BLaER1 treated with 17β-estradiol and CSF1 and Interleukin-3, amounts not matched to agents 10 nM and 100 nM (cell line): ENCODE results near the gene SYNJ2BP.

Experiments used
- H3K27ac ChIP-seq, 11 experiments: shearing (Covaris generic); formaldehyde crosslinking; 2 replicates each; pipeline ENCODE4 v1.8.1; 2022
- H3K27me3 ChIP-seq, 11 experiments: shearing (Covaris generic); formaldehyde crosslinking; 2 replicates each; pipeline ENCODE4 v1.8.1; 2022
- H3K36me3 ChIP-seq, 11 experiments: shearing (Covaris generic); formaldehyde crosslinking; 2 replicates each; pipeline ENCODE4 v1.8.1; 2022
- H3K4me1 ChIP-seq, 10 experiments: shearing (Covaris generic); formaldehyde crosslinking; 2 replicates each; pipeline ENCODE4 v1.8.1; 2022
- H3K4me2 ChIP-seq, 11 experiments: shearing (Covaris generic); formaldehyde crosslinking; 2 replicates each; pipeline ENCODE4 v1.8.1; 2022
- H3K4me3 ChIP-seq, 10 experiments: shearing (Covaris generic); formaldehyde crosslinking; 2 replicates each; pipeline ENCODE4 v1.8.1; 2022
- H3K9ac ChIP-seq, 11 experiments: shearing (Covaris generic); formaldehyde crosslinking; 2 replicates each; pipeline ENCODE4 v1.8.1; 2022
- H3K9me3 ChIP-seq, 11 experiments: shearing (Covaris generic); formaldehyde crosslinking; replicated peaks in 1 of 11; 2 replicates each; pipeline ENCODE4 v1.8.1; 2022
- H4K20me1 ChIP-seq, 11 experiments: shearing (Covaris generic); formaldehyde crosslinking; 2 replicates each; pipeline ENCODE4 v1.8.1; 2022
- Cebpa-rat ChIP-seq, 11 experiments: shearing (Covaris generic); IDR thresholded peaks; 2 replicates each; pipeline ENCODE4 v1.8.1; 2022

Gene SYNJ2BP

DNA sequence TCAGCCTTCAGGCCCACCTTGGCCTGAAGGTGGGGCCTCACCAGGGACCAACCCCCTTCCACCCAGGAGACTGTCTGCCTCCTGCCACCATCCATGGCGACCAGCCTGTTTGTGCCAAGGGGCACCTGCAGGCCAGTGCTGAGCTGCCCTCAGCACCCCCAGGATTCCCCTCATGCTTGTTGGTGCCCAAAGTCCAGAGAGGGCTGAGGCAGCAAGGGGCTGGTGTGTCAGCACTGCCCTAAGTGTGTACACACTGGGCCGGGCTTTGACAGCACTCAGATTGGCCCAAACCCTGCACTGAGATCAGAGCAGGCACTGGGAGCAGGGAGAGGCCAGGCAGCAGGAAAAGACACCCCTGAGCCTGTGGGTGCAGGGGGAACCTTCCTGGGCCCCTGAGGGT, 18.6 kb downstream of the SYNJ2BP start:
- no peak overlapping the region for H3K9ac ChIP-seq
- no peak for TF ChIP-seq Cebpa-rat (IDR thresholded peaks at IDR 0.05)
- peaks cover 30 to 42% (median 33%) of the 10 kb centered on the region in 11 experiments for H3K36me3 ChIP-seq

GRCh38 chr14:70397746-70398145, 19.1 kb downstream of the SYNJ2BP start:
- Histone ChIP-seq H3K4me1 (peaks cover 0 to 10% (median 7%) of the 10 kb centered on the region in 10 experiments; a peak in 6 of 20 replicates), H3K4me2 (no peak overlapping the region), H3K9me3 (peaks cover 27 to 38% (median 34%) of the 10 kb centered on the region in 11 experiments), H3K9ac (no peak overlapping the region), H3K36me3 (peaks cover 30 to 42% (median 33%) of the 10 kb centered on the region in 11 experiments), H3K27me3 (no peaks in the 10 kb centered on the region), H4K20me1 (peaks cover 0 to 3% (median 0%) of the 10 kb centered on the region in 11 experiments; a peak in 1 of 22 replicates), H3K4me3 (peak overlapping the region in 1 of 10 experiments; percentile 35; a peak in 1 of 20 replicates), H3K27ac (no peak overlapping the region)
- TF ChIP-seq Cebpa-rat (IDR thresholded peaks at IDR 0.05), result no peak

More for the DNA sequence above, 18.6 kb downstream of the SYNJ2BP start:
- Histone ChIP-seq H3K4me2 (no peak overlapping the region), H3K4me3 (peak overlapping the region in 1 of 10 experiments; percentile 35; a peak in 2 of 20 replicates), H3K9me3 (peaks cover 27 to 36% (median 33%) of the 10 kb centered on the region in 11 experiments), H3K27me3 (no peaks in the 10 kb centered on the region), H4K20me1 (peaks cover 0 to 3% (median 0%) of the 10 kb centered on the region in 11 experiments; a peak in 1 of 22 replicates), H3K27ac (no peak overlapping the region), H3K4me1 (peaks cover 0 to 10% (median 7%) of the 10 kb centered on the region in 10 experiments; a peak in 6 of 20 replicates)

DNA sequence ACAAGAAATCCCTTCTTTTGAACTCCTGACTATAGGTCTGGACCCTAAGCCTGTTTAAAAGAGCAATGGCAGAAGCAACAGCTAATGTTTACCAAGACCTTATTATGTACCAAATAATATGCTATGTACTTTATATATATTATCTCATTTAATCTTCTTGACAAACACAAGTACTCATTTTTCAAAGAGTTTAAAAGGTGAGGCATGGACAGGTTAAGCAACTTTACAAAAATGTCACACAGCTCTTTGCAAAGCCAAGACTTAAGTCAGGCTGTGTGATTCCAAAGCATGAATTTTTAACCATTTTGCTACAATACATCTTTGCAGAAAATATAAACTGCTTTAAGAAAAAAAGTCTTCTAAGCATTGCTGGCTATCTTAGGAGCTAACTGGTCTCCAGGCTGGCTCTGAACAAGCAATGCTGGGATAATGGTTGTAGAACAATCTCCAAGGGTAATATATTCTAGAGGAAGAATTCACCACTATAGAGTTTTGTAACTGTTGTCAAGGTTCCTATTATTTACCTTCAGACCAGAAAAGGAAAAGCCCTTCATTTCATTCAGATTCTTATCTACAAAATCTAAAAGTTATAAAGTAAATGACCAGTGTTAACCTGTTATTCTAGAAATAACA, 22.1 kb downstream of the SYNJ2BP start:
- Histone ChIP-seq H3K9me3 (peaks cover 25 to 34% (median 28%) of the 10 kb centered on the region in 11 experiments), H3K4me2 (no peak overlapping the region), H3K4me1 (peaks cover 0 to 11% (median 0%) of the 10 kb centered on the region in 10 experiments; a peak in 2 of 20 replicates), H3K9ac (no peak overlapping the region), H3K27ac (no peak overlapping the region), H3K27me3 (no peaks in the 10 kb centered on the region), H4K20me1 (no peaks in the 10 kb centered on the region), H3K4me3 (no peak overlapping the region), H3K36me3 (peaks cover 27 to 38% (median 31%) of the 10 kb centered on the region in 11 experiments)
- no peak for TF ChIP-seq Cebpa-rat (IDR thresholded peaks at IDR 0.05)

GRCh38 chr14:70392676-70393075, 24.2 kb downstream of the SYNJ2BP start:
- Histone ChIP-seq H3K9ac (no peak overlapping the region), H3K27ac (no peak overlapping the region), H3K4me1 (peaks cover 0 to 11% (median 0%) of the 10 kb centered on the region in 10 experiments; a peak in 2 of 20 replicates), H3K4me3 (no peak overlapping the region), H4K20me1 (no peaks in the 10 kb centered on the region), H3K9me3 (peaks cover 4 to 12% (median 7%) of the 10 kb centered on the region in 11 experiments), H3K27me3 (no peaks in the 10 kb centered on the region), H3K36me3 (peaks cover 13 to 31% (median 24%) of the 10 kb centered on the region in 11 experiments; a peak in 21 of 22 replicates), H3K4me2 (no peak overlapping the region; a peak in 1 of 22 replicates)
- no peak for TF ChIP-seq Cebpa-rat (IDR thresholded peaks at IDR 0.05)

DNA sequence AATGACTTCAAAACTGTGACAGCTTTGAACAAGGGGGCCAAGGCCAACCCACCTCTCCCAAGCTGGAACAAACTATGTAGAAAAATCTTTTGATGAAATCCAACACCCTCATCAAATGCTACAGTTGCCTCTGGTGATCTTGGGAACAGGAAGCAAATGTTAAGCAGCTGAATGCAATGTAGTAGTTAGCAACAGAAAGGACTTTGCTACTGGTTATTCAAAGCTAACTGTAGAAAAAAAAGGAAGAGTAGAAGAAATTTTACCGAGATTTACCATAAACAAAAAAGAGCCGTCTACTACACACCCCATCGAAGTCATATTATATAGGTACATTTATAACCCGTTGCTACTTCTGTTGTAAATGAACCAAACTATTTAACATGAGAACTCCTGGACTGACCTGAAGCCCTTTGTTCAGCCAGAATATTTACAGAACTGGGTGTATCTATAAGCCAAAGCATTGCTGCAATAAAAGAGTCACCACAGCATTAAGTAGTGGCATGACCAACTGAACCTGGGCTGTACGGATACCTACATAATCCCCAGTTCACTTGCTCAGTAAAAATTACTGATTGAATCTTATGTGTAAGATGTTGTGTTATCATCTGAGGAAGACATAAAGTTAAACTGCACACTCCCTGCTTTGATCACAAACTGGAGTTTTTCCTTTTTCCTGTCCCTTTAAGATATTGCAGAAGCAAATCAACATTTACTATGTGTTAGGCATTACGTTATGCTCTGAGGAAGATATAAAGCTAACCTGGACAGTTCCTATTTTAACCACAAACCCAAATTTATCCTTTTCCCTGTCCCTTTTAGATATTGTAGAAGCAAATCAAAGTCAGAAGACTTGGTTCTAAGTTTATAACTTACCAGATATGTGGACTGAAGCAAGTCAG, 25.1 kb downstream of the SYNJ2BP start:
- peaks cover 0 to 11% (median 0%) of the 10 kb centered on the region in 10 experiments; a peak in 2 of 20 replicates for H3K4me1 ChIP-seq
- H4K20me1 ChIP-seq, result no peaks in the 10 kb centered on the region
- no peak overlapping the region for H3K27ac ChIP-seq
- no peak overlapping the region for H3K9ac ChIP-seq
- peaks cover 0 to 7% (median 0%) of the 10 kb centered on the region in 11 experiments; a peak in 2 of 22 replicates for H3K9me3 ChIP-seq
- TF ChIP-seq Cebpa-rat (IDR thresholded peaks at IDR 0.05), result no peak
- H3K4me2 ChIP-seq, result peak overlapping the region in 2 of 11 experiments; percentile 3 to 5; a peak in 1 of 22 replicates
- no peaks in the 10 kb centered on the region for H3K27me3 ChIP-seq
- no peak overlapping the region for H3K4me3 ChIP-seq
- H3K36me3 ChIP-seq, result peaks cover 6 to 33% (median 23%) of the 10 kb centered on the region in 11 experiments; a peak in 17 of 22 replicates

DNA sequence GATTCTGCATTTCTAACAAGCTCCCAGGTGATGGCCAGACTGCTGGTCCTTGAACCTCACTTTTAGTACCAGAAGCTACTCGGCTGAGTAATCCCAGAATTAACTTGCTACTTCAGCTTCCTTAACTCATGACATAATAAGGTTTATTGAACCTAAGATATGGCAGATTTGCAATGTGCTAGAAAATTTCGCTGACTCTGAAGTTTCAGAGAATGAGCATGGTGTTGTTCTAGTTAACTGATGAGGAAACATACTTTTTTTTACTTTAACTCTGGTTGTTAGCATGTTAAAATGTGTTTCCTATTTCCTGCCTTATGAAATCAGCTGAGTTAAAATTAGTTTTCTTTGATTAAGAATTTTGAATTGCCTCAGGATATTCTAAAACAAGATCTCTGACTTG, 34.4 kb downstream of the SYNJ2BP start:
- no peaks in the 10 kb centered on the region for H3K27me3 ChIP-seq
- peak overlapping the region in 5 of 11 experiments; percentile 6 to 46 (median 38); a peak in 6 of 22 replicates for H3K4me2 ChIP-seq
- peak overlapping the region in 1 of 11 experiments; percentile 11; a peak in 1 of 22 replicates for H3K27ac ChIP-seq
- no peak for TF ChIP-seq Cebpa-rat (IDR thresholded peaks at IDR 0.05)
- no peaks in the 10 kb centered on the region for H4K20me1 ChIP-seq
- H3K4me3 ChIP-seq, result no peak overlapping the region
- H3K9ac ChIP-seq, result no peak overlapping the region
- peaks cover 18 to 70% (median 34%) of the 10 kb centered on the region in 11 experiments; a peak in 19 of 22 replicates for H3K36me3 ChIP-seq
- H3K9me3 ChIP-seq, result no peaks in the 10 kb centered on the region
- peaks cover 0 to 16% (median 6%) of the 10 kb centered on the region in 10 experiments; a peak in 12 of 20 replicates for H3K4me1 ChIP-seq

DNA sequence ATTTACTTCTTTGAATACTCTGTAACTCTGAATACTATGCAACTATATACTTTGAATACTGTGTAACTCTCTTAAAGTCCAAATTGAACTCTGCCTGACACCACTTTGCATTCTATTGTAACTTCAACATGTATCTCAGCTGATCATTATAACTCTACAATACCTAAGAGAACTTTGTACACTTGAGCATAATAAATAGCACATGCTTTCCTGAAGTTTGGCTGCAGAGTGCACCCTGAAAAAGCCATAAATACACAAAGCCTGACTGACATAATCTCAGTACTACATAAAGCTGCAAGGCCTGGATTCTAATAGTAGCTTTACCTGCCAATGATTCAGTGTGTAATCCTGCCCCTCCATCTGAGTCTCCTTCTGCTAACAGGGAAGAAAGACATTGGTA, 36.1 kb downstream of the SYNJ2BP start:
- no peak for TF ChIP-seq Cebpa-rat (IDR thresholded peaks at IDR 0.05)
- Histone ChIP-seq H3K9me3 (no peaks in the 10 kb centered on the region), H3K27me3 (no peaks in the 10 kb centered on the region), H3K9ac (no peak overlapping the region), H3K4me3 (no peak overlapping the region), H4K20me1 (no peaks in the 10 kb centered on the region), H3K27ac (no peak overlapping the region), H3K4me2 (no peak overlapping the region), H3K4me1 (peaks cover 0 to 16% (median 6%) of the 10 kb centered on the region in 10 experiments; a peak in 12 of 20 replicates), H3K36me3 (peaks cover 7 to 68% (median 20%) of the 10 kb centered on the region in 11 experiments; a peak in 18 of 22 replicates)

DNA sequence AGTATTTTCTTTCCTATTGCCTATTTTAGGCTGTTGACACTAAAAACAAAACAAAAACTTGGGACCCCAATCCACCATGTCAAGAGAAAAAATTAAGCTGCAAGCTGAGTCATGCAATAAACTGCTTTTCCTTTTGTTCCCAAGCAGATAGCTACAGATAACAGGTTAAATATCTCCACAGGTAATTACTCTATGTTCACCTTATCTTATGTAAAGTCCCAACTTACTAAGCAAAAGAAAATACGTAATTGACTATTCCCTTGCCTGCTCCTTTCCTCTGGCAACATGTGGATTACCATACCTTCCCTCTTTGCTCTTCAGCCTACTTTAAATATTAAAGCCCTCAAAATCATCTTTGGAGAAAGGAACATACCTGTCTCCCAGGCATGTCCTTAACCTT, 38.2 kb downstream of the SYNJ2BP start:
- Histone ChIP-seq H3K9me3 (no peaks in the 10 kb centered on the region), H3K27ac (no peak overlapping the region), H3K27me3 (no peaks in the 10 kb centered on the region), H3K4me2 (no peak overlapping the region), H3K36me3 (peaks cover 28 to 73% (median 33%) of the 10 kb centered on the region in 11 experiments), H3K4me3 (no peak overlapping the region), H4K20me1 (no peaks in the 10 kb centered on the region), H3K9ac (no peak overlapping the region), H3K4me1 (peaks cover 0 to 16% (median 6%) of the 10 kb centered on the region in 10 experiments; a peak in 12 of 20 replicates)
- no peak for TF ChIP-seq Cebpa-rat (IDR thresholded peaks at IDR 0.05)
